GM19099 (cell line): ENCODE measurements around the gene TACC2.

Experiments
- POLR2A ChIP-seq: IDR thresholded peaks from 3 replicates; pipeline ENCODE4 v1.6.1; 2011; ENCODE audit warnings: low read depth; ENCODE audit not compliant: insufficient read length; ENCODE audit errors: extremely low read depth

The TACC2 gene

GRCh38 chr10:121974019-121974534, 14.9 kb upstream of the TACC2 start:
- no peak for TF ChIP-seq POLR2A

- TF ChIP-seq POLR2A, result peak; percentile 83
Observed at GRCh38 chr10:121974535-121975294, 14.2 kb upstream of the TACC2 start, which contains the start of gene NSMCE4A. Gene NSMCE4A (minus strand): TSS chr10:121975217. CDS start chr10:121975165, 52 bp downstream.

GRCh38 chr10:121975295-121976086, 13.5 kb upstream of the TACC2 start:
- no peak for TF ChIP-seq POLR2A

- TF ChIP-seq POLR2A, result no peak
Observed at GRCh38 chr10:121976607-121977006, 12.4 kb upstream of the TACC2 start.

- no peak for TF ChIP-seq POLR2A
Observed at GRCh38 chr10:121978511-121978910, 10.5 kb upstream of the TACC2 start.

GRCh38 chr10:121981346-121981745, 7.6 kb upstream of the TACC2 start:
- TF ChIP-seq POLR2A, result no peak

GRCh38 chr10:121983852-121984251, 5.1 kb upstream of the TACC2 start:
- TF ChIP-seq POLR2A, result no peak

GRCh38 chr10:121984463-121984862, 4.5 kb upstream of the TACC2 start:
- no peak for TF ChIP-seq POLR2A

- TF ChIP-seq POLR2A, result no peak
Observed at GRCh38 chr10:121990015-121990677, 1.2 kb downstream of the TACC2 start.

GRCh38 chr10:121994429-121994941, 5.5 kb downstream of the TACC2 start:
- no peak for TF ChIP-seq POLR2A

GRCh38 chr10:121998462-121998861, 9.5 kb downstream of the TACC2 start:
- TF ChIP-seq POLR2A, result no peak

- no peak for TF ChIP-seq POLR2A
Observed at GRCh38 chr10:121999301-121999700, 10.3 kb downstream of the TACC2 start.

- TF ChIP-seq POLR2A, result no peak
Observed at GRCh38 chr10:122001698-122002097, 12.7 kb downstream of the TACC2 start.

- TF ChIP-seq POLR2A, result no peak
Observed at GRCh38 chr10:122007415-122007814, 18.5 kb downstream of the TACC2 start.
